B cell (primary cell): ENCODE measurements around the gene DGUOK.

Experiments used
- CTCF ChIP-seq: fragments of 200-600 bp; IDR thresholded peaks from one replicate; pipeline ENCODE4 v1.8.0; 2022; ENCODE audit warnings: antibody characterized with exemption, mild to moderate bottlenecking
- EZH2 ChIP-seq: IDR thresholded peaks from 2 replicates; pipeline ENCODE4 v1.6.1; 2012; ENCODE audit warnings: borderline replicate concordance, low read depth, mild to moderate bottlenecking, moderate library complexity, low read length; ENCODE audit not compliant: insufficient read depth, poor library complexity, severe bottlenecking

GRCh38 chr2:73920577-73921545, 5.8 kb upstream of the DGUOK start:
- TF ChIP-seq EZH2: no peak
- no peak for TF ChIP-seq CTCF
